Loucy (cell line): ENCODE measurements around the gene ARHGAP22.

Source experiments
- H2AFZ ChIP-seq: fragments of 200-600 bp; sonication (generic); 2 replicates; pipeline ENCODE4 v1.6.0; 2016; ENCODE audit warnings: antibody characterized with exemption, mild to moderate bottlenecking, low read length, moderate library complexity
- H3F3A ChIP-seq: fragments of 200-600 bp; 2 replicates; pipeline ENCODE4 v1.6.0; 2016; ENCODE audit warnings: antibody characterized with exemption, low read depth, mild to moderate bottlenecking
- H3K27me3 ChIP-seq: fragments of 200-600 bp; sonication (generic); 2 replicates; pipeline ENCODE4 v1.6.1; 2014; ENCODE audit warnings: low read length, mild to moderate bottlenecking; ENCODE audit not compliant: insufficient read depth, poor library complexity, severe bottlenecking
- H3K36me3 ChIP-seq: fragments of 200-600 bp; sonication (generic); 2 replicates; pipeline ENCODE4 v1.6.1; 2016; ENCODE audit warnings: low read length; ENCODE audit not compliant: insufficient read depth
- H3K4me1 ChIP-seq: fragments of 200-600 bp; sonication (generic); 2 replicates; pipeline ENCODE4 v1.5.1; 2014; ENCODE audit warnings: low read length, mild to moderate bottlenecking; ENCODE audit not compliant: insufficient read depth, poor library complexity, severe bottlenecking
- H3K4me2 ChIP-seq: fragments of 200-600 bp; sonication (generic); 2 replicates; pipeline ENCODE4 v1.6.0; 2014; ENCODE audit warnings: antibody characterized with exemption, low read length, low read depth, mild to moderate bottlenecking; ENCODE audit not compliant: poor library complexity, severe bottlenecking
- H3K4me3 ChIP-seq: fragments of 200-600 bp; sonication (generic); 2 replicates; pipeline ENCODE4 v1.5.1; 2014; ENCODE audit warnings: low read length, mild to moderate bottlenecking, mixed read lengths; ENCODE audit not compliant: poor library complexity, severe bottlenecking
- H3K79me2 ChIP-seq: fragments of 200-600 bp; sonication (generic); 2 replicates; pipeline ENCODE4 v1.6.1; 2014; ENCODE audit warnings: low read length; ENCODE audit not compliant: insufficient read depth
- H3K9ac ChIP-seq: fragments of 200-600 bp; sonication (generic); 2 replicates; pipeline ENCODE4 v1.6.0; 2014; ENCODE audit warnings: mild to moderate bottlenecking, low read depth, low read length, moderate library complexity; ENCODE audit not compliant: poor library complexity, severe bottlenecking
- H3K9me2 ChIP-seq: fragments of 200-600 bp; sonication (generic); replicated peaks from 2 replicates; pipeline ENCODE4 v1.6.1; 2016; ENCODE audit warnings: low read depth, low read length, mixed read lengths
- H3K9me3 ChIP-seq: fragments of 200-600 bp; sonication (generic); 2 replicates; pipeline ENCODE4 v1.6.1; 2014; ENCODE audit warnings: mild to moderate bottlenecking, antibody characterized with exemption, low read length, low read depth; ENCODE audit not compliant: insufficient read depth
- H4K20me1 ChIP-seq: fragments of 200-600 bp; sonication (generic); 2 replicates; pipeline ENCODE4 v1.6.0; 2014; ENCODE audit warnings: antibody characterized with exemption, low read length, mild to moderate bottlenecking; ENCODE audit not compliant: insufficient read depth, poor library complexity, severe bottlenecking
- CTCF ChIP-seq: fragments of 200-600 bp; sonication (generic); conservative IDR thresholded peaks from 2 replicates; pipeline ENCODE4 v1.5.1; 2014; ENCODE audit warnings: mild to moderate bottlenecking, antibody characterized with exemption, low read length
- EZH2phosphoT487 ChIP-seq: fragments of 200-600 bp; IDR thresholded peaks from 2 replicates; pipeline ENCODE4 v1.6.1; 2018; ENCODE audit warnings: antibody characterized with exemption, mild to moderate bottlenecking, moderate library complexity, borderline replicate concordance

The ARHGAP22 gene

GRCh38 chr10:48604039-48604990 is 558 bp downstream of the ARHGAP22 start:
- Histone ChIP-seq H2AFZ (no peak overlapping the region), H3K9me2 (no peaks in the 10 kb centered on the region), H3K9me3 (no peaks in the 10 kb centered on the region), H3F3A (no peaks in the 10 kb centered on the region), H4K20me1 (no peaks in the 10 kb centered on the region), H3K27me3 (no peaks in the 10 kb centered on the region), H3K4me1 (peaks cover 14% of the 10 kb centered on the region), H3K9ac (no peak overlapping the region), H3K79me2 (no peaks in the 10 kb centered on the region), H3K4me3 (no peak overlapping the region), H3K36me3 (no peaks in the 10 kb centered on the region), H3K4me2 (no peak overlapping the region)
- no peak for TF ChIP-seq EZH2phosphoT487
- no peak for TF ChIP-seq CTCF

GRCh38 chr10:48603421-48604038 is 1.3 kb downstream of the ARHGAP22 start:
- Histone ChIP-seq H3K9ac (no peak overlapping the region), H3K79me2 (no peaks in the 10 kb centered on the region), H3F3A (no peaks in the 10 kb centered on the region)

More at GRCh38 chr10:48603421-48604038, 1.3 kb downstream of the ARHGAP22 start:
- H3K4me2 ChIP-seq, result no peak overlapping the region
- H2AFZ ChIP-seq, result no peak overlapping the region
- H3K9me3 ChIP-seq, result no peaks in the 10 kb centered on the region
- no peak overlapping the region for H3K4me3 ChIP-seq
- no peaks in the 10 kb centered on the region for H3K9me2 ChIP-seq
- H4K20me1 ChIP-seq, result no peaks in the 10 kb centered on the region
- no peaks in the 10 kb centered on the region for H3K27me3 ChIP-seq
- H3K36me3 ChIP-seq, result no peaks in the 10 kb centered on the region
- TF ChIP-seq CTCF (no peak), EZH2phosphoT487 (no peak)
- H3K4me1 ChIP-seq, result peaks cover 14% of the 10 kb centered on the region
